ENCODE results near the gene TRAPPC4. TPM values are rescaled to one million over a fixed set of nuclear protein-coding genes. Genes with fewer than 3 reads are reported as not detected.
"Not testable (repeated sequence)": the region's sequence is repeated elsewhere in the genome, so short reads cannot be mapped to it uniquely, and the experiment has no call there.

Gene TRAPPC4
- total and polyA plus RNA-seq, 9 donors: 34.0 to 59.1 (median 55.1) TPM

- H3K4me3 ChIP-seq: no peak overlapping the region
Measured at GRCh38 chr11:118984825-118985224, 33.7 kb upstream of the TRAPPC4 start.

GRCh38 chr11:118988280-118988679, 30.3 kb upstream of the TRAPPC4 start:
- no peak for DNase-seq
- 83 to 87% (median 86%) methylated on average over 5 of the region's 5 CpGs for WGBS, 3 donors
- intact Hi-C loops (cut with DNase I): no loop called here
- H3K4me1 ChIP-seq (ENCODE audit: insufficient read depth): no peaks in the 10 kb centered on the region
- TF ChIP-seq CTCF (IDR thresholded peaks at IDR 0.05) (no peak), POLR2A (IDR thresholded peaks at IDR 0.05) (no peak), EP300 (IDR thresholded peaks at IDR 0.05) (no peak)
- H3K9me3 ChIP-seq: no peaks in the 10 kb centered on the region
- no peaks in the 10 kb centered on the region for H3K36me3 ChIP-seq
- no peaks in the 10 kb centered on the region for H3K27me3 ChIP-seq
- no peak overlapping the region for H3K4me3 ChIP-seq
- no peak overlapping the region for H3K27ac ChIP-seq

More at GRCh38 chr11:118984825-118985224, 33.7 kb upstream of the TRAPPC4 start:
- Histone ChIP-seq H3K27me3 (no peaks in the 10 kb centered on the region), H3K27ac (no peak overlapping the region), H3K9me3 (no peaks in the 10 kb centered on the region), H3K36me3 (no peaks in the 10 kb centered on the region), H3K4me1 (ENCODE audit: insufficient read depth) (peaks cover 1% of the 10 kb centered on the region)
- no peak for DNase-seq
- intact Hi-C loops (cut with DNase I): no loop called here
- no peak for TF ChIP-seq EP300 (IDR thresholded peaks at IDR 0.05)
- no peak for TF ChIP-seq CTCF (IDR thresholded peaks at IDR 0.05)
- TF ChIP-seq POLR2A (IDR thresholded peaks at IDR 0.05): no peak
- 36 to 63% (median 49%) methylated on average over 2 of the region's 2 CpGs for WGBS, 3 donors

GRCh38 chr11:118991486-118992038, 27.0 kb upstream of the TRAPPC4 start:
- H3K27ac ChIP-seq; H3K9me3 ChIP-seq; H3K27me3 ChIP-seq; intact Hi-C loops (cut with DNase I); H3K36me3 ChIP-seq; H3K4me1 ChIP-seq (ENCODE audit: insufficient read depth); H3K4me3 ChIP-seq; DNase-seq: not testable (repeated sequence)
- 93 to 99% (median 96%) methylated on average over 32 to 44 of the region's 44 CpGs for WGBS, 3 donors

- Histone ChIP-seq H3K36me3 (no peaks in the 10 kb centered on the region), H3K4me1 (ENCODE audit: insufficient read depth) (peaks cover 7% of the 10 kb centered on the region), H3K4me3 (peak overlapping the region; percentile 80), H3K9me3 (no peaks in the 10 kb centered on the region), H3K27me3 (no peaks in the 10 kb centered on the region), H3K27ac (peak overlapping the region in 1 of 2 donors; percentile 66)
- TF ChIP-seq EP300 (IDR thresholded peaks at IDR 0.05): no peak
- TF ChIP-seq CTCF (IDR thresholded peaks at IDR 0.05): no peak
- no peak for TF ChIP-seq POLR2A (IDR thresholded peaks at IDR 0.05)
- intact Hi-C loops (cut with DNase I): no loop called here
- DNase-seq: peak in 1 of 5 donors; percentile 34
- 9 to 16% (median 13%) methylated on average over 22 of the region's 22 CpGs for WGBS, 3 donors
Measured at GRCh38 chr11:118996926-118997626, 21.5 kb upstream of the TRAPPC4 start.
